ENCODE measurements around the gene ZAR1.

- TF ChIP-seq CTCF (conservative IDR thresholded peaks at IDR 0.05; ENCODE audit: low read length) (no peak), EZH2phosphoT487 (IDR thresholded peaks at IDR 0.05; ENCODE audit: borderline replicate concordance, low read depth, low read length) (no peak)
Measured at GRCh38 chr4:48491514-48492176, 1.6 kb downstream of the ZAR1 start.
